Endothelial cell of umbilical vein (primary cell): ENCODE data around the gene C4orf54. TPM values are rescaled to one million over a fixed set of nuclear protein-coding genes. Genes with fewer than 3 reads are reported as not detected.

Experiments
- BruUV-seq: library from RNA; stranded (reverse); fragments of 400-500 nt; replicated peaks from 2 replicates; lab custom pipeline; 2021; lab: Mats Ljungman, UMichigan
- CTCF ChIA-PET: fragments of 300-600, 350-600 bp; sonication (Branson Sonifier 250); formaldehyde crosslinking; loops from one replicate; lab custom pipeline; 2021; ENCODE audit warnings: antibody characterized with exemption, inconsistent platforms; lab: Charles Lee
- POLR2A ChIA-PET: fragments of 300-600, 350-600 bp; sonication (Branson Sonifier 250); formaldehyde crosslinking; loops from one replicate; lab custom pipeline; 2021; ENCODE audit warnings: antibody characterized with exemption, inconsistent platforms; lab: Charles Lee
- DNase-seq: peaks from one replicate; pipeline ENCODE4 v3.0.0-alpha.2; 2011; ENCODE audit warnings: low read depth, low spot score
- FAIRE-seq: peaks from 2 replicates; lab custom pipeline; 2011; peaks lifted over from hg19 to GRCh38; lab: Jason Lieb, UNC
- H2AFZ ChIP-seq: 2 replicates; pipeline ENCODE4 v1.6.0; 2012; ENCODE audit warnings: low read depth, low read length, control low read depth, inconsistent platforms
- H3K27ac ChIP-seq: 2 replicates; pipeline ENCODE4 v1.5.1; 2011; ENCODE audit warnings: low read depth, mild to moderate bottlenecking, control low read depth, low read length, moderate library complexity; ENCODE audit not compliant: insufficient read depth
- H3K27me3 ChIP-seq, 2 experiments: 2 replicates each; pipeline versions ENCODE4 v1.6.0 to v1.6.1; 2011; ENCODE audit warnings: low read length in 2 of 2, mixed read lengths in 1 of 2; ENCODE audit not compliant: control insufficient read depth in 2 of 2, insufficient read depth in 2 of 2
- H3K36me3 ChIP-seq, 2 experiments: 2 replicates in 1 of 2; 3 replicates in 1 of 2; pipeline ENCODE4 v1.5.1; 2011; ENCODE audit warnings: low read length in 2 of 2, mild to moderate bottlenecking in 1 of 2, moderate library complexity in 1 of 2; ENCODE audit not compliant: control insufficient read depth in 2 of 2, insufficient read depth in 2 of 2; ENCODE audit errors: extremely low read depth in 1 of 2
- H3K4me1 ChIP-seq: 3 replicates; pipeline ENCODE4 v1.5.1; 2011; ENCODE audit warnings: mild to moderate bottlenecking, low read length; ENCODE audit not compliant: control insufficient read depth, insufficient read depth; ENCODE audit errors: extremely low read depth
- H3K4me2 ChIP-seq: 2 replicates; pipeline ENCODE4 v1.6.1; 2011; ENCODE audit warnings: low read length, control low read depth, mixed read lengths; ENCODE audit not compliant: insufficient read depth
- H3K4me3 ChIP-seq, 3 experiments: fragments of 200-600 bp in 1 of 3; sonication (generic), shearing (Covaris generic) in 1 of 3; replicated peaks in 1 of 3; 2 replicates each; pipeline ENCODE4 v1.5.1; 2011 to 2016; ENCODE audit warnings: control low read depth in 3 of 3, low read length in 3 of 3, mild to moderate bottlenecking in 2 of 3, inconsistent platforms in 1 of 3, low read depth in 1 of 3, moderate library complexity in 1 of 3; ENCODE audit not compliant: insufficient read depth in 1 of 3
- H3K79me2 ChIP-seq: 2 replicates; pipeline ENCODE4 v1.6.0; 2012; ENCODE audit warnings: low read length, inconsistent platforms; ENCODE audit not compliant: control insufficient read depth, insufficient read depth
- H3K9ac ChIP-seq: replicated peaks from 2 replicates; pipeline ENCODE3; 2011; ENCODE audit warnings: low read length, control low read depth; ENCODE audit not compliant: insufficient read depth; ENCODE audit errors: extremely low read depth
- H3K9me1 ChIP-seq: replicated peaks from 3 replicates; pipeline ENCODE4 v1.6.0; 2011; ENCODE audit warnings: mild to moderate bottlenecking, low read length; ENCODE audit not compliant: control insufficient read depth, insufficient read depth; ENCODE audit errors: extremely low read depth
- H3K9me3 ChIP-seq: replicated peaks from 2 replicates; pipeline ENCODE4 v1.5.1; 2012; ENCODE audit warnings: low read length, inconsistent platforms; ENCODE audit not compliant: control insufficient read depth, insufficient read depth
- H4K20me1 ChIP-seq: replicated peaks from 2 replicates; pipeline ENCODE3; 2011; ENCODE audit warnings: mild to moderate bottlenecking, low read length; ENCODE audit not compliant: control insufficient read depth, insufficient read depth; ENCODE audit errors: extremely low read depth
- EZH2 ChIP-seq: IDR thresholded peaks from 2 replicates; pipeline ENCODE4 v1.6.1; 2012; ENCODE audit warnings: borderline replicate concordance, low read depth, mild to moderate bottlenecking, moderate library complexity, low read length, inconsistent platforms; ENCODE audit not compliant: severe bottlenecking
- FOS ChIP-seq: IDR thresholded peaks from 2 replicates; pipeline ENCODE4 v1.6.1; 2011; ENCODE audit warnings: mild to moderate bottlenecking, low read length, moderate library complexity, borderline replicate concordance; ENCODE audit not compliant: insufficient read depth
- GATA2 ChIP-seq: IDR thresholded peaks from 2 replicates; pipeline ENCODE4 v1.7.0; 2011; ENCODE audit warnings: low read depth, mild to moderate bottlenecking, moderate library complexity, mixed read lengths, low read length; ENCODE audit not compliant: insufficient read length, insufficient read depth
- JUN ChIP-seq: IDR thresholded peaks from 2 replicates; pipeline ENCODE4 v1.6.1; 2011; ENCODE audit warnings: borderline replicate concordance, low read depth; ENCODE audit not compliant: insufficient read length, insufficient read depth
- MYC ChIP-seq: IDR thresholded peaks from one replicate; pipeline ENCODE4 v1.6.1; 2011; ENCODE audit warnings: mild to moderate bottlenecking, low read depth, low read length
- dilution Hi-C: fragments of 300-500 bp; cut with MboI; formaldehyde crosslinking; loops from one replicate; pipeline ENCODE4 v1.15.0; 2019; ENCODE audit warnings: low sequenced_read_pairs; ENCODE audit not compliant: extremely low pct_ligation_motif_present
- intact Hi-C: fragments of 100-400 bp; cut with micrococcal nuclease; formaldehyde crosslinking; loops from one replicate; pipeline ENCODE4 v1.10.0; 2022
- polyA plus RNA-seq, 4 experiments: library from polyadenylated mRNA; depleted of rRNA in 3 of 4; stranded (reverse) in 3 of 4; unstranded in 1 of 4; fragments of >200 nt; gene quantifications; 2 replicates each; pipeline versions ENCODE4 v1.2.1 to v1.2.3, GENCODE V29; 2011 to 2012; ENCODE audit warnings: missing spikeins in 1 of 4
- total RNA-seq: library from RNA; stranded (reverse); gene quantifications from 2 replicates; pipeline ENCODE4 v1.2.3, GENCODE V29; 2021
- TF ChIP-seq, protein P1 (sequence below): IDR thresholded peaks from 2 replicates; pipeline ENCODE4 v1.6.1; 2011; ENCODE audit not compliant: insufficient read depth, insufficient read length
- TF ChIP-seq, protein P2 (sequence below), 2 donors: IDR thresholded peaks; 1 replicate in 1 of 2; 2 replicates in 1 of 2; pipeline ENCODE4 v1.5.1; 2011; ENCODE audit warnings: low read length in 2 of 2, mild to moderate bottlenecking in 2 of 2, moderate library complexity in 2 of 2, control low read depth in 1 of 2, inconsistent platforms in 1 of 2, low read depth in 1 of 2; ENCODE audit not compliant: insufficient read depth in 1 of 2; ENCODE audit errors: extremely low read depth in 1 of 2

C4orf54 gene
- total and polyA plus RNA-seq, 2 donors (not counting 3 experiments of a cell fraction or from before 2014, with no cell fraction given), result not detected

DNA sequence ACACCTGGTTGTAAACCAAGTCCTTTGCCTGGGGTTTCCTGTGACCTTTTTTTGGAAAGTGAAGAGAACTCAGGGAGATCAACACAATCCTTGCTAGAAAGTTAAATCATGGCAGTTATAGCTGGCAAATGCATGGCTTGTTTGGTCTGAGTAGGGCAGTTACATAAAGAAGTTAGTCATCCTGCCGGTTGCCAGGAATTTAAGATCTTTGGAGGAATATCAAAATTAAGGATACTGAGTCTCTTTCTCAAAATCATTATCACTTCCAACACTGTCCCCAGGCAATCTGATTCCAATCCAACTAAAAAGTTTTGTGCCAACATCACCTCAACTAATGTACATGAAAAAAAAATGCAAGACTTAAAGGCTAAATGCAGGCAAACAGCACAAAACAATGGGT is 40.3 kb downstream of the C4orf54 start:
- no peaks in the 10 kb centered on the region for H3K9me1 ChIP-seq
- no peaks in the 10 kb centered on the region for H3K4me1 ChIP-seq
- H3K79me2 ChIP-seq, result no peaks in the 10 kb centered on the region
- peaks cover 0 to 5% of the 10 kb centered on the region in 2 experiments for H3K27me3 ChIP-seq
- FAIRE-seq (no peak), DNase-seq (no peak)
- H3K36me3 ChIP-seq, result no peaks in the 10 kb centered on the region
- TF ChIP-seq MYC, result no peak
- TF ChIP-seq, protein P1, sequence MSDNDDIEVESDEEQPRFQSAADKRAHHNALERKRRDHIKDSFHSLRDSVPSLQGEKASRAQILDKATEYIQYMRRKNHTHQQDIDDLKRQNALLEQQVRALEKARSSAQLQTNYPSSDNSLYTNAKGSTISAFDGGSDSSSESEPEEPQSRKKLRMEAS, result no peak
- no peak for TF ChIP-seq FOS
- TF ChIP-seq GATA2, result no peak
- TF ChIP-seq, protein P2, sequence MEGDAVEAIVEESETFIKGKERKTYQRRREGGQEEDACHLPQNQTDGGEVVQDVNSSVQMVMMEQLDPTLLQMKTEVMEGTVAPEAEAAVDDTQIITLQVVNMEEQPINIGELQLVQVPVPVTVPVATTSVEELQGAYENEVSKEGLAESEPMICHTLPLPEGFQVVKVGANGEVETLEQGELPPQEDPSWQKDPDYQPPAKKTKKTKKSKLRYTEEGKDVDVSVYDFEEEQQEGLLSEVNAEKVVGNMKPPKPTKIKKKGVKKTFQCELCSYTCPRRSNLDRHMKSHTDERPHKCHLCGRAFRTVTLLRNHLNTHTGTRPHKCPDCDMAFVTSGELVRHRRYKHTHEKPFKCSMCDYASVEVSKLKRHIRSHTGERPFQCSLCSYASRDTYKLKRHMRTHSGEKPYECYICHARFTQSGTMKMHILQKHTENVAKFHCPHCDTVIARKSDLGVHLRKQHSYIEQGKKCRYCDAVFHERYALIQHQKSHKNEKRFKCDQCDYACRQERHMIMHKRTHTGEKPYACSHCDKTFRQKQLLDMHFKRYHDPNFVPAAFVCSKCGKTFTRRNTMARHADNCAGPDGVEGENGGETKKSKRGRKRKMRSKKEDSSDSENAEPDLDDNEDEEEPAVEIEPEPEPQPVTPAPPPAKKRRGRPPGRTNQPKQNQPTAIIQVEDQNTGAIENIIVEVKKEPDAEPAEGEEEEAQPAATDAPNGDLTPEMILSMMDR (IDR thresholded peaks at IDR 0.05; ENCODE audit: extremely low read depth in 1 of 2, insufficient read depth in 1 of 2, low read depth in 1 of 2, low read length in 2 of 2), result no peak
- TF ChIP-seq EZH2, result no peak
- TF ChIP-seq JUN, result no peak
- H2AFZ ChIP-seq, result no peak overlapping the region
- dilution Hi-C loops (no loop called here), intact Hi-C loops (no loop called here)
- H3K4me3 ChIP-seq, result no peak overlapping the region
- ChIA-PET CTCF (no interaction called here), POLR2A (no interaction called here)
- H3K9ac ChIP-seq, result no peak overlapping the region
- no peaks in the 10 kb centered on the region for H3K9me3 ChIP-seq
- no TSS peak for BruUV-seq
- no peaks in the 10 kb centered on the region for H4K20me1 ChIP-seq
- H3K4me2 ChIP-seq, result no peak overlapping the region
- no peak overlapping the region for H3K27ac ChIP-seq
